ENCODE data around the gene SIK3. TPM values are rescaled to one million over a fixed set of nuclear protein-coding genes. Genes with fewer than 3 reads are reported as not detected.

Gene SIK3
- total RNA-seq, 1 donor from 2014 or later = 29.4 TPM

DNA sequence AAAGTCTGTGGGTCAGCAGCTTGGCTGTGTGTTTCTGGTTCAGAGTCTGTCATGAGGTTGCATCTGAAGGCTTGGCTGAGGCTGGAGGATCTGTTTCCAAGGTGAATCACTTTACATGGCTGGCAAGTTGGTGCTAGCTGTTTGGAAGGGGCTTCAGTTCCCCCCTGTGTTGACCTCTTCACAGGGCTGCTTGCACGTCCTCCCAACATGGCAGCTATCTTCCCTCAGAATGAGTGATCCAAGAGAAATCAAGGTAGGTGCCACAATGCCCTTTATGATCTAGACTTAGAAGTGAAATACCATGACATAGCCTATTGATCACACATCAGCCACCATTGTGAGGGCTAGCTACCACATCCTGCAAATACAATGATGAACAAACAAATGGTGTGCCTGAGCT lies 285.1 kb downstream of the SIK3 start:
- DNase-seq (ENCODE audit: low spot score) = no peak
- no peaks in the 10 kb centered on the region for H3K9me3 Mint-ChIP-seq (ENCODE audit: unreplicated experiment)
- peaks cover 2% of the 10 kb centered on the region for H3K27me3 Mint-ChIP-seq (ENCODE audit: unreplicated experiment)
- TF ChIP-seq, protein P1, sequence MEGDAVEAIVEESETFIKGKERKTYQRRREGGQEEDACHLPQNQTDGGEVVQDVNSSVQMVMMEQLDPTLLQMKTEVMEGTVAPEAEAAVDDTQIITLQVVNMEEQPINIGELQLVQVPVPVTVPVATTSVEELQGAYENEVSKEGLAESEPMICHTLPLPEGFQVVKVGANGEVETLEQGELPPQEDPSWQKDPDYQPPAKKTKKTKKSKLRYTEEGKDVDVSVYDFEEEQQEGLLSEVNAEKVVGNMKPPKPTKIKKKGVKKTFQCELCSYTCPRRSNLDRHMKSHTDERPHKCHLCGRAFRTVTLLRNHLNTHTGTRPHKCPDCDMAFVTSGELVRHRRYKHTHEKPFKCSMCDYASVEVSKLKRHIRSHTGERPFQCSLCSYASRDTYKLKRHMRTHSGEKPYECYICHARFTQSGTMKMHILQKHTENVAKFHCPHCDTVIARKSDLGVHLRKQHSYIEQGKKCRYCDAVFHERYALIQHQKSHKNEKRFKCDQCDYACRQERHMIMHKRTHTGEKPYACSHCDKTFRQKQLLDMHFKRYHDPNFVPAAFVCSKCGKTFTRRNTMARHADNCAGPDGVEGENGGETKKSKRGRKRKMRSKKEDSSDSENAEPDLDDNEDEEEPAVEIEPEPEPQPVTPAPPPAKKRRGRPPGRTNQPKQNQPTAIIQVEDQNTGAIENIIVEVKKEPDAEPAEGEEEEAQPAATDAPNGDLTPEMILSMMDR (IDR thresholded peaks at IDR 0.05; ENCODE audit: unreplicated experiment) = no peak
- no peak overlapping the region for H3K4me3 Mint-ChIP-seq (ENCODE audit: unreplicated experiment)
- H3K36me3 Mint-ChIP-seq (ENCODE audit: low read depth, unreplicated experiment) = peaks cover 4% of the 10 kb centered on the region
- H3K27ac Mint-ChIP-seq (ENCODE audit: unreplicated experiment) = no peak overlapping the region
- H3K4me1 Mint-ChIP-seq (ENCODE audit: unreplicated experiment) = no peaks in the 10 kb centered on the region

DNA sequence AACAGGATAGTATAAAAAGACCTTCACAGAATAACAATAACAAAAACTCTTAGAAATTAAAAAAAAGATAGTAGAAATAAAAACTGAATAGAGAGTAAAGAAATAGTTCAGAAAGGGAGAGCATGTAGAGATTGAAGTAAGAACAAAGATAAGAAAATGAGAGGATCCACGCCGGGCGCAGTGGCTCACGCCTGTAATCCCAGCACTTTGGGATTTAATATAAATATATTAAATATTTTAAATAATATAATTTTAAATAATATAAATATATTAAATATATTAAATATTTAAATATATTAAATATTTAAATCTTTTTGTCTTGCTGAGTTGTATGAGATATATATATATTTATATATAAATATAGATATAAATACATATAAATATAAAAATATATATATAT lies 286.1 kb downstream of the SIK3 start:
- TF ChIP-seq, protein P1 (IDR thresholded peaks at IDR 0.05; ENCODE audit: unreplicated experiment) = no peak

GRCh38 chr11:116811194-116811593 lies 287.0 kb downstream of the SIK3 start:
- Mint-ChIP-seq H3K4me3 (ENCODE audit: unreplicated experiment) (no peak overlapping the region), H3K4me1 (ENCODE audit: unreplicated experiment) (peaks cover 2% of the 10 kb centered on the region), H3K27ac (ENCODE audit: unreplicated experiment) (no peak overlapping the region), H3K36me3 (ENCODE audit: low read depth, unreplicated experiment) (peaks cover 4% of the 10 kb centered on the region), H3K9me3 (ENCODE audit: unreplicated experiment) (no peaks in the 10 kb centered on the region), H3K27me3 (ENCODE audit: unreplicated experiment) (no peaks in the 10 kb centered on the region)
- TF ChIP-seq, protein P1 (IDR thresholded peaks at IDR 0.05; ENCODE audit: unreplicated experiment) = no peak
- DNase-seq (ENCODE audit: low spot score) = no peak

More for the DNA sequence above, 286.1 kb downstream of the SIK3 start:
- Mint-ChIP-seq H3K4me3 (ENCODE audit: unreplicated experiment) (no peak overlapping the region), H3K27ac (ENCODE audit: unreplicated experiment) (no peak overlapping the region), H3K4me1 (ENCODE audit: unreplicated experiment) (peaks cover 2% of the 10 kb centered on the region), H3K9me3 (ENCODE audit: unreplicated experiment) (no peaks in the 10 kb centered on the region), H3K36me3 (ENCODE audit: low read depth, unreplicated experiment) (peaks cover 4% of the 10 kb centered on the region), H3K27me3 (ENCODE audit: unreplicated experiment) (no peaks in the 10 kb centered on the region)
- DNase-seq (ENCODE audit: low spot score) = no peak

GRCh38 chr11:116808262-116809175 lies 289.7 kb downstream of the SIK3 start:
- DNase-seq (ENCODE audit: low spot score) = no peak
- H3K9me3 Mint-ChIP-seq (ENCODE audit: unreplicated experiment) = no peaks in the 10 kb centered on the region
- TF ChIP-seq, protein P1 (IDR thresholded peaks at IDR 0.05; ENCODE audit: unreplicated experiment) = no peak
- peaks cover 4% of the 10 kb centered on the region for H3K36me3 Mint-ChIP-seq (ENCODE audit: low read depth, unreplicated experiment)
- H3K27me3 Mint-ChIP-seq (ENCODE audit: unreplicated experiment) = no peaks in the 10 kb centered on the region
- H3K27ac Mint-ChIP-seq (ENCODE audit: unreplicated experiment) = no peak overlapping the region
- peaks cover 2% of the 10 kb centered on the region for H3K4me1 Mint-ChIP-seq (ENCODE audit: unreplicated experiment)
- H3K4me3 Mint-ChIP-seq (ENCODE audit: unreplicated experiment) = no peak overlapping the region

DNA sequence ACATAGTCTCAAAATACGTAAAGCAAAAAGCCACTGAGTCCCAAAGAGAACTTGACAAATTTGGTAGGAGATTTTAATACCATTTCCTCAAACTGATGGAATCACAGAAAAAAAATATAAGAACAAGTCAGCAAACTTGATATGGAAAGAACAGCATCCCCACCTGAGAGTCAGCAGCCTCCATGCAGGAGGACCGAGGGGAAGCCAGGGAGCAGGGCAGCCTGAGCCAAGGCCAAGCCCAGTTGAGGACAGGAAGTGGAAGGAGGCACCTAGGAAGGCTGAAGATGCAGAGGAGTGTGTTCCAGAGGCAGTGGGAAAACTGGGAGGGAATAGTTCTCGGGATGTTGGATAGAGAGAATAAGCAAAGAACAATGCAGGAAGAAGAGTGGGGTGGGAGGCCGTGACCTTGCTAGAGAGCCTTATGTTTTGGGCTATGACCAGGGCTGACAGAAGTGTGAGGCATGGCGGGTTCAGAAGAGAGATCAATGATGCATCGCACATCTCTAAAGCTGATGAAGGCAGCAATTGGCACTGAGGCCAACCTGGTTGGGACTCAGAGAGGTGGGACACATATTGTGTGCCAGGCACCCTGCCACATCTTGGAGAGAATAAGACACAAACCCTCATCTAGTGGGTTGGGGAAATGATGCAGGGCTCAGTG lies 290.5 kb downstream of the SIK3 start:
- TF ChIP-seq, protein P1 (IDR thresholded peaks at IDR 0.05; ENCODE audit: unreplicated experiment) = no peak
- Mint-ChIP-seq H3K4me1 (ENCODE audit: unreplicated experiment) (peaks cover 2% of the 10 kb centered on the region), H3K27me3 (ENCODE audit: unreplicated experiment) (no peaks in the 10 kb centered on the region), H3K27ac (ENCODE audit: unreplicated experiment) (no peak overlapping the region), H3K4me3 (ENCODE audit: unreplicated experiment) (no peak overlapping the region), H3K36me3 (ENCODE audit: low read depth, unreplicated experiment) (peaks cover 4% of the 10 kb centered on the region), H3K9me3 (ENCODE audit: unreplicated experiment) (no peaks in the 10 kb centered on the region)
- no peak for DNase-seq (ENCODE audit: low spot score)
